HepG2 (cell line): ENCODE data around the gene SH3YL1. TPM values are rescaled to one million over a fixed set of nuclear protein-coding genes. Genes with fewer than 3 reads are reported as not detected.
A peak's percentile ranks its signal among the peaks of the same experiment; 100 is the strongest.

Experiments used
- ATAC-seq: fragments of 200-7000 bp; cut with Tn5 transposase; 3 replicates; pipeline ENCODE4 v1.9.1; 2020; ENCODE audit warnings: mild to moderate bottlenecking, moderate library complexity
- BruUV-seq: library from RNA; stranded (reverse); fragments of 400-500 nt; replicated peaks from 2 replicates; lab custom pipeline; 2021; lab: Mats Ljungman, UMichigan
- CTCF ChIA-PET: fragments of 300-600 bp; formaldehyde crosslinking; extraction: SDS; loops from one replicate; lab custom pipeline; 2021; ENCODE audit warnings: low total read pairs, inconsistent platforms, low intra/inter-chr PET ratio; lab: Yijun Ruan, JAX
- POLR2A ChIA-PET: fragments of 350-600 bp; sonication (Branson Sonifier 250); formaldehyde crosslinking; loops from one replicate; lab custom pipeline; 2020; ENCODE audit warnings: antibody characterized with exemption, inconsistent platforms; lab: Yijun Ruan, JAX
- DNase-seq: peaks from one replicate; pipeline ENCODE4 v3.0.0-alpha.2; 2015; ENCODE audit warnings: low spot score
- FAIRE-seq: peaks from 3 replicates; lab custom pipeline; 2011; peaks lifted over from hg19 to GRCh38; lab: Jason Lieb, UNC
- H2AFZ ChIP-seq: one replicate; pipeline ENCODE4 v1.6.1; 2011; ENCODE audit warnings: low read length, inconsistent platforms
- H3K27ac ChIP-seq: fragments of 300-600 bp; 3 replicates; pipeline ENCODE4 v1.8.0; 2011; ENCODE audit warnings: mixed run types, mild to moderate bottlenecking, mixed read lengths, low read length, inconsistent platforms; ENCODE audit not compliant: insufficient read depth; ENCODE audit errors: extremely low read length
- H3K27me3 ChIP-seq, 2 experiments: fragments of 200-600 bp in 1 of 2; 2 replicates in 1 of 2; 3 replicates in 1 of 2; pipeline versions ENCODE4 v1.6.0 to v1.8.0; 2011; ENCODE audit warnings: low read length in 2 of 2, mild to moderate bottlenecking in 2 of 2, moderate library complexity in 2 of 2, inconsistent platforms in 1 of 2; ENCODE audit not compliant: insufficient read depth in 2 of 2, control insufficient read depth in 1 of 2
- H3K36me3 ChIP-seq, 2 experiments: fragments of 200-600 bp in 1 of 2; replicated peaks in 1 of 2; 2 replicates in 1 of 2; 3 replicates in 1 of 2; pipeline versions ENCODE4 v1.5.1 to v1.8.0; 2011; ENCODE audit warnings: low read length in 2 of 2, inconsistent platforms in 1 of 2; ENCODE audit not compliant: insufficient read depth in 2 of 2, control insufficient read depth in 1 of 2
- H3K4me1 ChIP-seq: 2 replicates; pipeline ENCODE4 v1.5.1; 2012; ENCODE audit warnings: low read length, inconsistent platforms; ENCODE audit not compliant: insufficient read depth
- H3K4me2 ChIP-seq: 2 replicates; pipeline ENCODE4 v1.6.0; 2011; ENCODE audit warnings: low read depth, low read length, inconsistent platforms
- H3K4me3 ChIP-seq, 3 experiments: fragments of 200-600 bp in 1 of 3; sonication (generic), shearing (Covaris generic) in 1 of 3; replicated peaks in 1 of 3; 2 replicates each; pipeline ENCODE4 v1.5.1; 2011 to 2016; ENCODE audit warnings: low read length in 3 of 3, inconsistent platforms in 2 of 3, low read depth in 2 of 3, mild to moderate bottlenecking in 2 of 3, control low read depth in 1 of 3, mixed read lengths in 1 of 3; ENCODE audit not compliant: insufficient read depth in 1 of 3
- H3K79me2 ChIP-seq: one replicate; pipeline ENCODE4 v1.6.1; 2011; ENCODE audit warnings: low read length, inconsistent platforms; ENCODE audit not compliant: insufficient read depth
- H3K9ac ChIP-seq: 2 replicates; pipeline ENCODE4 v1.6.0; 2011; ENCODE audit warnings: mild to moderate bottlenecking, low read depth, low read length, inconsistent platforms; ENCODE audit not compliant: insufficient read depth
- H3K9me3 ChIP-seq: 2 replicates; pipeline ENCODE4 v1.5.1; 2012; ENCODE audit warnings: mild to moderate bottlenecking, low read length
- H4K20me1 ChIP-seq: 2 replicates; pipeline ENCODE4 v1.6.0; 2011; ENCODE audit warnings: inconsistent platforms, mild to moderate bottlenecking, low read length, moderate library complexity; ENCODE audit not compliant: insufficient read depth
- ARNTL ChIP-seq: sonication (generic); formaldehyde crosslinking; IDR thresholded peaks from 2 replicates; pipeline ENCODE4 v1.4.0; 2020; ENCODE audit warnings: mild to moderate bottlenecking, missing genetic modification reagents
- HINFP ChIP-seq: sonication (generic); formaldehyde crosslinking; IDR thresholded peaks from 2 replicates; pipeline ENCODE4 v1.4.0; 2020; ENCODE audit warnings: low read depth, mild to moderate bottlenecking, missing genetic modification reagents
- PRPF4 ChIP-seq: fragments of 200-400 bp; formaldehyde crosslinking; IDR thresholded peaks from 2 replicates; pipeline ENCODE4 v1.6.1; 2016; ENCODE audit warnings: low read length, low read depth; ENCODE audit not compliant: poor library complexity, severe bottlenecking
- RELA ChIP-seq: sonication (generic); formaldehyde crosslinking; IDR thresholded peaks from 2 replicates; pipeline ENCODE4 v1.4.0; 2020; ENCODE audit warnings: missing genetic modification reagents
- SKIL ChIP-seq: sonication (generic); formaldehyde crosslinking; IDR thresholded peaks from 2 replicates; pipeline ENCODE4 v1.8.0; 2022; ENCODE audit warnings: missing genetic modification reagents, mild to moderate bottlenecking, moderate library complexity, borderline replicate concordance
- SMAD3 ChIP-seq: sonication (generic); formaldehyde crosslinking; IDR thresholded peaks from 2 replicates; pipeline ENCODE4 v1.4.0; 2020; ENCODE audit warnings: missing genetic modification reagents
- THAP8 ChIP-seq: sonication (generic); formaldehyde crosslinking; IDR thresholded peaks from 2 replicates; pipeline ENCODE4 v1.5.1; 2020; ENCODE audit warnings: missing genetic modification reagents, mild to moderate bottlenecking, borderline replicate concordance
- ZNF10 ChIP-seq: sonication (generic); formaldehyde crosslinking; IDR thresholded peaks from 2 replicates; pipeline ENCODE4 v1.4.0; 2020; ENCODE audit warnings: mild to moderate bottlenecking, low read depth, missing genetic modification reagents, borderline replicate concordance
- ZNF292 ChIP-seq: sonication (generic); formaldehyde crosslinking; IDR thresholded peaks from 2 replicates; pipeline ENCODE4 v1.8.1; 2022; ENCODE audit warnings: mild to moderate bottlenecking, low read depth, missing genetic modification reagents, borderline replicate concordance
- ZNF510 ChIP-seq: sonication (generic); formaldehyde crosslinking; IDR thresholded peaks from 2 replicates; pipeline ENCODE4 v1.4.0; 2020; ENCODE audit warnings: low read depth, mild to moderate bottlenecking, missing genetic modification reagents
- ZNF710 ChIP-seq: sonication (generic); formaldehyde crosslinking; IDR thresholded peaks from 2 replicates; pipeline ENCODE4 v1.5.0; 2020; ENCODE audit warnings: mild to moderate bottlenecking, missing genetic modification reagents, borderline replicate concordance
- ZNF850 ChIP-seq: sonication (generic); formaldehyde crosslinking; conservative IDR thresholded peaks from 2 replicates; pipeline ENCODE4 v1.9.0; 2021; ENCODE audit warnings: mild to moderate bottlenecking, missing genetic modification reagents
- WGBS: methylation state at CpG from one replicate; pipeline ENCODE4 v1.1.6; 2017; ENCODE audit warnings: low lambda C conversion rate; 5-methylcytosine and 5-hydroxymethylcytosine counted together
- in situ Hi-C: cut with HindIII; loops from 2 replicates; pipeline ENCODE4 v1.10.0; 2017; ENCODE audit warnings: low pct_unique_long_range_greater_than_20kb; ENCODE audit not compliant: extremely low pct_ligation_motif_present
- intact Hi-C: fragments of 100-400 bp; cut with micrococcal nuclease; formaldehyde crosslinking; loops from one replicate; pipeline ENCODE4 v1.10.0; 2022; ENCODE audit not compliant: unreplicated experiment
- polyA plus RNA-seq, 8 experiments: library from polyadenylated mRNA; depleted of rRNA in 3 of 8; stranded (reverse) in 7 of 8; unstranded in 1 of 8; fragments of >200 nt; fragmentation: Illumina TruSeq in 4 of 8; extraction: Trizol in 4 of 8; gene quantifications; 2 replicates each; pipeline versions ENCODE4 v1.2.1 to v1.2.3, GENCODE V29; 2011 to 2016; ENCODE audit warnings: low read depth in 4 of 8, missing spikeins in 1 of 8, mixed read lengths in 1 of 8; ENCODE audit not compliant: insufficient read depth in 1 of 8
- total RNA-seq, 5 experiments: library from RNA; depleted of rRNA; stranded (reverse); fragments of >200 nt; fragmentation: Illumina TruSeq; extraction: Trizol; gene quantifications; 2 replicates each; pipeline ENCODE4 v1.2.3, GENCODE V29; 2016; ENCODE audit warnings: low read depth in 1 of 5

The SH3YL1 gene
- total and polyA plus RNA-seq, 2 of the 13 experiments (the other 11 are each of a cell fraction or from before 2014, with no cell fraction given), result 13.0 to 48.2 TPM

- ATAC-seq (peak; percentile 25; the same call in 1 of the 3 replicates), FAIRE-seq (no peak)
- H3K27ac ChIP-seq, result no peak overlapping the region
- H3K9me3 ChIP-seq, result no peaks in the 10 kb centered on the region
- peaks cover 6 to 28% of the 10 kb centered on the region in 2 experiments for H3K36me3 ChIP-seq
- H3K79me2 ChIP-seq, result no peaks in the 10 kb centered on the region
- no TSS peak for BruUV-seq
- H3K9ac ChIP-seq, result no peak overlapping the region
- in situ Hi-C loops, result no loop called here
- H3K4me3 ChIP-seq, result no peak overlapping the region
- no peak overlapping the region for H2AFZ ChIP-seq
- CTCF ChIA-PET, result no interaction called here
- 92% methylated on average over 9 of the region's 9 CpGs for WGBS
- H3K4me1 ChIP-seq, result peaks cover 18% of the 10 kb centered on the region
- TF ChIP-seq PRPF4 (no peak), THAP8 (CRISPR knock-in tag) (no peak), SMAD3 (CRISPR knock-in tag) (no peak), ZNF510 (CRISPR knock-in tag) (no peak), ZNF850 (CRISPR knock-in tag) (no peak), ZNF10 (CRISPR knock-in tag) (no peak), HINFP (no peak), RELA (CRISPR knock-in tag) (no peak), ZNF292 (CRISPR knock-in tag) (no peak), ZNF710 (CRISPR knock-in tag) (no peak), ARNTL (no peak), SKIL (CRISPR knock-in tag) (no peak)
- TF ChIP-seq, all 625 proteins: peak for 0
- Histone ChIP-seq H3K4me2 (no peak overlapping the region), H4K20me1 (no peaks in the 10 kb centered on the region), H3K27me3 (no peaks in the 10 kb centered on the region)
- DNase-seq, result no peak
- intact Hi-C loops, result no loop called here
- POLR2A ChIA-PET, result no interaction called here
Observed at GRCh38 chr2:228115-228514, 35.7 kb downstream of the SH3YL1 start.
